Measurements from ENCODE around the gene PTPN9.

PTPN9 gene

DNA sequence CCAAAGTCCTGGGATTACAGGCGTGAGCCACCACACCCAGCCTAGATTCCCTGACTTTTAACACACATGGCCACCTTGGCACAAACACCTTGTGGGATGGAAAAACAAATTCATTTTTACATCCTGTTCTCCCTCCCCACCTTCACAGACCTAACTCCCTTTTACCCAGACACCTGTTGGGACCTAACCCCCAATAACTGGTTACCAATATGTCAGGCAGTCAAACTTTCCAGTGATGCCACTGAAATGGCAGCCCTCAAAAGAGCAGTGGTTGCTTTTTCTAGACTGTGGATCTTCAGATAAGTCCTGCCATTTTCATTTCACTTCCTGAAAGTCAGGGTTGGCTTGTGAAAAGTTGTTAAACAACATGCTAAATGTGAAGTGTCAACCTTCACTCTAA lies 162.5 kb downstream of the PTPN9 start:
- DNase-seq (ENCODE audit: low read depth in 2 of 2) = no peak
